IMR-90 (cell line): ENCODE results near the gene KCNJ10. TPM values are rescaled to one million over a fixed set of nuclear protein-coding genes. Genes with fewer than 3 reads are reported as not detected.

Source experiments
- ATAC-seq: fragments of 200-7000 bp; cut with Tn5 transposase; 2 replicates; pipeline ENCODE4 v1.9.1; 2020; ENCODE audit warnings: low read depth, mild to moderate bottlenecking, moderate library complexity
- BruUV-seq: library from RNA; stranded (reverse); fragments of 400-500 nt; replicated peaks from 2 replicates; lab custom pipeline; 2021; lab: Mats Ljungman, UMichigan
- CTCF ChIA-PET: fragments of 300-600 bp; formaldehyde crosslinking; extraction: SDS; loops from one replicate; lab custom pipeline; 2021; ENCODE audit warnings: antibody characterized with exemption; lab: Yijun Ruan, JAX
- POLR2A ChIA-PET: fragments of 300-600 bp; sonication (Branson Sonifier 250); formaldehyde crosslinking; loops from one replicate; lab custom pipeline; 2022; ENCODE audit warnings: antibody characterized with exemption; ENCODE audit not compliant: unreplicated experiment; lab: Charles Lee
- DNase-seq: peaks from one replicate; pipeline ENCODE4 v3.0.0; 2013
- H2AFZ ChIP-seq: replicated peaks from 2 replicates; pipeline ENCODE3; 2013; ENCODE audit warnings: low read length, mild to moderate bottlenecking; ENCODE audit not compliant: poor library complexity
- H2AK5ac ChIP-seq: 2 replicates; pipeline ENCODE4 v1.6.1; 2013; ENCODE audit warnings: low read depth, low read length, inconsistent platforms
- H2AK9ac ChIP-seq: replicated peaks from 2 replicates; pipeline ENCODE3; 2013; ENCODE audit warnings: mild to moderate bottlenecking, low read depth, low read length, moderate library complexity; ENCODE audit not compliant: poor library complexity
- H2BK120ac ChIP-seq: 2 replicates; pipeline ENCODE4 v1.6.1; 2013; ENCODE audit warnings: low read depth, low read length, inconsistent platforms
- H2BK15ac ChIP-seq: 3 replicates; pipeline ENCODE4 v1.6.1; 2013; ENCODE audit warnings: low read depth, low read length, inconsistent platforms
- H2BK20ac ChIP-seq: 2 replicates; pipeline ENCODE4 v1.6.1; 2013; ENCODE audit warnings: low read depth, mild to moderate bottlenecking, inconsistent platforms, low read length, moderate library complexity
- H2BK5ac ChIP-seq: 2 replicates; pipeline ENCODE4 v1.6.1; 2013; ENCODE audit warnings: mild to moderate bottlenecking, low read depth, low read length, inconsistent platforms; ENCODE audit not compliant: poor library complexity, severe bottlenecking
- H3K14ac ChIP-seq: replicated peaks from 2 replicates; pipeline ENCODE4 v1.6.1; 2013; ENCODE audit warnings: low read depth, low read length, inconsistent platforms
- H3K18ac ChIP-seq: 2 replicates; pipeline ENCODE4 v1.6.1; 2013; ENCODE audit warnings: low read depth, low read length, control low read depth
- H3K23ac ChIP-seq: 2 replicates; pipeline ENCODE4 v1.6.1; 2013; ENCODE audit warnings: low read depth, low read length, inconsistent platforms
- H3K27ac ChIP-seq: 2 replicates; pipeline ENCODE4 v1.5.1; 2013; ENCODE audit warnings: mild to moderate bottlenecking, control low read depth, low read length; ENCODE audit not compliant: insufficient read depth
- H3K27me3 ChIP-seq: 2 replicates; pipeline ENCODE4 v1.6.1; 2013; ENCODE audit warnings: low read length; ENCODE audit not compliant: control insufficient read depth, insufficient read depth
- H3K36me3 ChIP-seq: 2 replicates; pipeline ENCODE4 v1.6.1; 2013; ENCODE audit warnings: low read length, mixed read lengths; ENCODE audit not compliant: control insufficient read depth, insufficient read depth
- H3K4ac ChIP-seq: 2 replicates; pipeline ENCODE4 v1.6.1; 2013; ENCODE audit warnings: low read depth, low read length, inconsistent platforms
- H3K4me1 ChIP-seq: 2 replicates; pipeline ENCODE4 v1.6.1; 2013; ENCODE audit warnings: low read length, mixed read lengths; ENCODE audit not compliant: control insufficient read depth, insufficient read depth
- H3K4me2 ChIP-seq: 2 replicates; pipeline ENCODE4 v1.6.1; 2013; ENCODE audit warnings: low read depth, mild to moderate bottlenecking, control low read depth, low read length, moderate library complexity
- H3K4me3 ChIP-seq: 2 replicates; pipeline ENCODE4 v1.5.1; 2013; ENCODE audit warnings: low read depth, mild to moderate bottlenecking, control low read depth, low read length, moderate library complexity; ENCODE audit not compliant: insufficient read depth
- H3K56ac ChIP-seq: 2 replicates; pipeline ENCODE4 v1.6.1; 2013; ENCODE audit warnings: low read length, inconsistent platforms; ENCODE audit not compliant: insufficient read depth; ENCODE audit errors: extremely low read depth
- H3K79me1 ChIP-seq, 2 experiments: 2 replicates each; pipeline ENCODE4 v1.6.1; 2013; ENCODE audit warnings: low read length in 2 of 2, inconsistent platforms in 1 of 2, low read depth in 1 of 2
- H3K9ac ChIP-seq: 2 replicates; pipeline ENCODE4 v1.6.1; 2013; ENCODE audit warnings: low read depth, low read length, control low read depth
- H3K9me1 ChIP-seq: 2 replicates; pipeline ENCODE4 v1.6.1; 2013; ENCODE audit warnings: low read length, inconsistent platforms; ENCODE audit not compliant: insufficient read depth
- H3K9me3 ChIP-seq: 2 replicates; pipeline ENCODE4 v1.6.1; 2013; ENCODE audit warnings: low read length; ENCODE audit not compliant: control insufficient read depth, insufficient read depth
- H4K20me1 ChIP-seq: 2 replicates; pipeline ENCODE4 v1.6.1; 2013; ENCODE audit warnings: low read length, inconsistent platforms; ENCODE audit not compliant: insufficient read depth
- H4K5ac ChIP-seq: 2 replicates; pipeline ENCODE4 v1.6.1; 2013; ENCODE audit warnings: mild to moderate bottlenecking, low read depth, low read length, control low read depth
- H4K8ac ChIP-seq, 2 experiments: 2 replicates each; pipeline ENCODE4 v1.6.1; 2013; ENCODE audit warnings: low read depth in 2 of 2, low read length in 2 of 2, control low read depth in 1 of 2, inconsistent platforms in 1 of 2
- H4K91ac ChIP-seq: 2 replicates; pipeline ENCODE4 v1.6.1; 2013; ENCODE audit warnings: low read depth, low read length, inconsistent platforms; ENCODE audit not compliant: insufficient read depth
- BHLHE40 ChIP-seq: fragments of 150-350 bp; IDR thresholded peaks from 2 replicates; pipeline ENCODE4 v1.6.1; 2016; ENCODE audit warnings: mild to moderate bottlenecking, low read depth, low read length
- CEBPB ChIP-seq: IDR thresholded peaks from 2 replicates; pipeline ENCODE4 v1.6.1; 2012; ENCODE audit warnings: low read depth, low read length, improper control_type of control experiment
- CHD1 ChIP-seq: IDR thresholded peaks from 2 replicates; pipeline ENCODE4 v1.6.1; 2012; ENCODE audit warnings: low read depth, low read length, improper control_type of control experiment
- FOS ChIP-seq: fragments of 150-350 bp; IDR thresholded peaks from 2 replicates; pipeline ENCODE4 v1.6.1; 2016; ENCODE audit warnings: low read depth, low read length
- MAFK ChIP-seq: IDR thresholded peaks from 2 replicates; pipeline ENCODE4 v1.6.1; 2012; ENCODE audit warnings: low read depth, low read length, improper control_type of control experiment
- MAZ ChIP-seq: IDR thresholded peaks from 2 replicates; pipeline ENCODE4 v1.6.1; 2012; ENCODE audit warnings: low read depth, mild to moderate bottlenecking, low read length, improper control_type of control experiment, moderate library complexity, borderline replicate concordance
- MXI1 ChIP-seq: IDR thresholded peaks from 2 replicates; pipeline ENCODE4 v1.6.1; 2012; ENCODE audit warnings: low read depth, mild to moderate bottlenecking, low read length, moderate library complexity, borderline replicate concordance
- NFE2L2 ChIP-seq: fragments of 150-350 bp; IDR thresholded peaks from 2 replicates; pipeline ENCODE4 v1.6.1; 2016; ENCODE audit warnings: low read depth, mild to moderate bottlenecking, low read length
- POLR2A ChIP-seq: IDR thresholded peaks from 2 replicates; pipeline ENCODE4 v1.6.1; 2012; ENCODE audit warnings: mild to moderate bottlenecking, low read depth, low read length
- RAD21 ChIP-seq: IDR thresholded peaks from 2 replicates; pipeline ENCODE4 v1.6.1; 2012; ENCODE audit warnings: low read length, improper control_type of control experiment
- RCOR1 ChIP-seq: IDR thresholded peaks from 2 replicates; pipeline ENCODE4 v1.6.1; 2012; ENCODE audit warnings: mild to moderate bottlenecking, low read length, improper control_type of control experiment; ENCODE audit not compliant: insufficient replicate concordance
- RFX5 ChIP-seq: IDR thresholded peaks from 2 replicates; pipeline ENCODE4 v1.8.0; 2012; ENCODE audit warnings: low read depth, mild to moderate bottlenecking, low read length, moderate library complexity
- SMC3 ChIP-seq: fragments of 150-350 bp; IDR thresholded peaks from 2 replicates; pipeline ENCODE4 v1.6.1; 2016; ENCODE audit warnings: low read depth, mild to moderate bottlenecking, antibody characterized with exemption, low read length, moderate library complexity
- USF2 ChIP-seq: fragments of 150-350 bp; IDR thresholded peaks from 2 replicates; pipeline ENCODE4 v1.6.1; 2017; ENCODE audit warnings: mild to moderate bottlenecking, antibody characterized with exemption, low read length, low read depth
- WGBS, 2 experiments: methylation state at CpG; one replicate each; pipeline versions ENCODE4 v1.1.5 to v1.1.7; 2013; ENCODE audit warnings: missing lambda C conversion rate in 2 of 2; ENCODE audit not compliant: insufficient read length in 1 of 2; ENCODE audit errors: extremely low coverage in 2 of 2; 5-methylcytosine and 5-hydroxymethylcytosine counted together
- dilution Hi-C: fragments of 300-500 bp; cut with HindIII; formaldehyde crosslinking; loops from one replicate; pipeline ENCODE4 v1.14.3; 2018; ENCODE audit warnings: low sequenced_read_pairs; ENCODE audit not compliant: unreplicated experiment
- in situ Hi-C: fragments of 300-500 bp; cut with MboI; formaldehyde crosslinking; loops from 3 replicates; pipeline ENCODE4 v1.14.3; 2019; ENCODE audit warnings: low sequenced_read_pairs, inconsistent platforms, mixed read lengths
- intact Hi-C: fragments of 100-400 bp; cut with micrococcal nuclease; formaldehyde crosslinking; loops from 2 replicates; pipeline ENCODE4 v1.10.0; 2022
- polyA plus RNA-seq, 3 experiments: library from polyadenylated mRNA; depleted of rRNA; stranded (reverse); fragments of >200 nt; gene quantifications; 2 replicates each; pipeline ENCODE4 v1.2.3, GENCODE V29; 2012; ENCODE audit warnings: low replicate concordance in 1 of 3
- total RNA-seq: library from RNA; depleted of rRNA; stranded (reverse); fragments of >200 nt; gene quantifications from 2 replicates; pipeline ENCODE4 v1.2.3, GENCODE V29; 2012
- TF ChIP-seq, protein P1 (sequence below): conservative IDR thresholded peaks from 2 replicates; pipeline ENCODE4 v1.5.1; 2012; ENCODE audit warnings: mild to moderate bottlenecking, low read depth, low read length, improper control_type of control experiment
- TF ChIP-seq, protein P2 (sequence below): fragments of 150-350 bp; IDR thresholded peaks from 2 replicates; pipeline ENCODE4 v1.6.1; 2016; ENCODE audit warnings: low read depth, mild to moderate bottlenecking, low read length, moderate library complexity, borderline replicate concordance

KCNJ10 gene
- total and polyA plus RNA-seq, 2 of the 4 experiments (the other 2 are of a cell fraction): not detected

DNA sequence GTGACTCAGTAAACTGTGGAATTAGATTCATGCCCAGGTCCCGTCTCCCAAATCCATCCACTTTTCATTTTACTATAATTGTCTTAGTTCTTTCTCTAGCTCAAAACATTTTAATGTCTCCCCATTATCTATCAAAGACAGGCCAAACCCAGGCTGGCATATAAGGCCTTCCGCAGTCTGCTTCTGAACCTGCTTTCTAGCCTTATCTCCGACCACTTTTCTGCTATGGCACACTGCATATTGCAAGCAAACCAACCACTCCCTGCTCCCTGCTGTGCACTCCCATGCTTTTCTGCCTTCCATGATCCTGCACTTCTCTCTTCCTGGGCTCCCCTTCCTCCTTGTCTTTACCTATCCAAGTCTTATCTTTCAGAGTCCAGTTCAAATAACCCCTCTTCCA is 20.9 kb downstream of the KCNJ10 start:
- Histone ChIP-seq H3K79me1 (no peaks in the 10 kb centered on the region), H2BK20ac (no peak overlapping the region), H3K9me3 (no peaks in the 10 kb centered on the region), H3K4me3 (no peak overlapping the region), H3K27me3 (peaks cover 53% of the 10 kb centered on the region), H2BK120ac (no peak overlapping the region), H3K18ac (no peak overlapping the region), H4K91ac (no peak overlapping the region), H3K14ac (no peak overlapping the region), H2AK9ac (no peak overlapping the region), H4K20me1 (no peaks in the 10 kb centered on the region), H4K5ac (no peak overlapping the region), H2BK15ac (no peak overlapping the region), H2AK5ac (no peak overlapping the region), H3K36me3 (no peaks in the 10 kb centered on the region), H3K27ac (no peak overlapping the region), H3K9ac (no peak overlapping the region), H3K23ac (no peak overlapping the region), H3K4ac (no peak overlapping the region), H4K8ac (no peak overlapping the region), H2BK5ac (no peak overlapping the region), H2AFZ (no peak overlapping the region), H3K4me1 (no peaks in the 10 kb centered on the region), H3K9me1 (no peaks in the 10 kb centered on the region), H3K4me2 (no peak overlapping the region), H3K56ac (no peak overlapping the region)
- no TSS peak for BruUV-seq
- POLR2A ChIA-PET: no interaction called here
- no peak for DNase-seq
- WGBS, 2 experiments: 60% methylated on average over 1 of the region's 3 CpGs; no CpG with 5 or more reads in 1 of the 2 experiments
- TF ChIP-seq BHLHE40: no peak
- no peak for TF ChIP-seq FOS
- no peak for TF ChIP-seq RCOR1
- no peak for TF ChIP-seq RFX5
- no peak for TF ChIP-seq USF2
- no peak for TF ChIP-seq CHD1
- no peak for TF ChIP-seq RAD21
- TF ChIP-seq CEBPB: no peak
- TF ChIP-seq, protein P1, sequence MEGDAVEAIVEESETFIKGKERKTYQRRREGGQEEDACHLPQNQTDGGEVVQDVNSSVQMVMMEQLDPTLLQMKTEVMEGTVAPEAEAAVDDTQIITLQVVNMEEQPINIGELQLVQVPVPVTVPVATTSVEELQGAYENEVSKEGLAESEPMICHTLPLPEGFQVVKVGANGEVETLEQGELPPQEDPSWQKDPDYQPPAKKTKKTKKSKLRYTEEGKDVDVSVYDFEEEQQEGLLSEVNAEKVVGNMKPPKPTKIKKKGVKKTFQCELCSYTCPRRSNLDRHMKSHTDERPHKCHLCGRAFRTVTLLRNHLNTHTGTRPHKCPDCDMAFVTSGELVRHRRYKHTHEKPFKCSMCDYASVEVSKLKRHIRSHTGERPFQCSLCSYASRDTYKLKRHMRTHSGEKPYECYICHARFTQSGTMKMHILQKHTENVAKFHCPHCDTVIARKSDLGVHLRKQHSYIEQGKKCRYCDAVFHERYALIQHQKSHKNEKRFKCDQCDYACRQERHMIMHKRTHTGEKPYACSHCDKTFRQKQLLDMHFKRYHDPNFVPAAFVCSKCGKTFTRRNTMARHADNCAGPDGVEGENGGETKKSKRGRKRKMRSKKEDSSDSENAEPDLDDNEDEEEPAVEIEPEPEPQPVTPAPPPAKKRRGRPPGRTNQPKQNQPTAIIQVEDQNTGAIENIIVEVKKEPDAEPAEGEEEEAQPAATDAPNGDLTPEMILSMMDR: no peak
- TF ChIP-seq MAZ: no peak
- no peak for TF ChIP-seq SMC3
- no peak for TF ChIP-seq NFE2L2
- TF ChIP-seq MAFK: no peak
- TF ChIP-seq MXI1: no peak
- TF ChIP-seq POLR2A: no peak
- TF ChIP-seq, protein P2, sequence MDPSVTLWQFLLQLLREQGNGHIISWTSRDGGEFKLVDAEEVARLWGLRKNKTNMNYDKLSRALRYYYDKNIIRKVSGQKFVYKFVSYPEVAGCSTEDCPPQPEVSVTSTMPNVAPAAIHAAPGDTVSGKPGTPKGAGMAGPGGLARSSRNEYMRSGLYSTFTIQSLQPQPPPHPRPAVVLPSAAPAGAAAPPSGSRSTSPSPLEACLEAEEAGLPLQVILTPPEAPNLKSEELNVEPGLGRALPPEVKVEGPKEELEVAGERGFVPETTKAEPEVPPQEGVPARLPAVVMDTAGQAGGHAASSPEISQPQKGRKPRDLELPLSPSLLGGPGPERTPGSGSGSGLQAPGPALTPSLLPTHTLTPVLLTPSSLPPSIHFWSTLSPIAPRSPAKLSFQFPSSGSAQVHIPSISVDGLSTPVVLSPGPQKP: no peak
- in situ Hi-C loops (no loop called here), intact Hi-C loops (no loop called here), dilution Hi-C loops (no loop called here)
- no peak for ATAC-seq
- CTCF ChIA-PET: interaction anchor here (1.0 kb wide), 1 partner anchor 29 kb away, joined by 3 read pairs; no protein-coding TSS in a partner anchor
